ENCODE results near the gene MLANA.
"Not testable (repeated sequence)": the region's sequence is repeated elsewhere in the genome, so short reads cannot be mapped to it uniquely, and the experiment has no call there.

The MLANA gene

GRCh38 chr9:5869315-5870019 lies 21.2 kb upstream of the MLANA start:
- DNase-seq (ENCODE audit: low spot score), result no peak

GRCh38 chr9:5870020-5870339 lies 20.7 kb upstream of the MLANA start:
- no peak for DNase-seq (ENCODE audit: low spot score)

- DNase-seq (ENCODE audit: low spot score), result no peak
These were observed 20.0 kb upstream of the MLANA start for GRCh38 chr9:5870691-5871090.

- no peak for DNase-seq (ENCODE audit: low spot score)
These were observed 18.9 kb upstream of the MLANA start for GRCh38 chr9:5871785-5872184.

- DNase-seq (ENCODE audit: low spot score), result no peak
These were observed 18.2 kb upstream of the MLANA start for GRCh38 chr9:5872511-5872910.

- no peak for DNase-seq (ENCODE audit: low spot score)
These were observed 17.2 kb upstream of the MLANA start for GRCh38 chr9:5873439-5873838.

- DNase-seq (ENCODE audit: low spot score), result no peak
These were observed 16.6 kb upstream of the MLANA start for GRCh38 chr9:5874048-5874447.

- no peak for DNase-seq (ENCODE audit: low spot score)
These were observed 14.7 kb upstream of the MLANA start for GRCh38 chr9:5876026-5876425.

- DNase-seq (ENCODE audit: low spot score), result no peak
These were observed 14.0 kb upstream of the MLANA start for GRCh38 chr9:5876711-5877110.

- DNase-seq (ENCODE audit: low spot score), result peak; percentile 58
These were observed 11.1 kb upstream of the MLANA start for GRCh38 chr9:5879419-5880181.

- DNase-seq (ENCODE audit: low spot score), result not testable (repeated sequence)
These were observed 8.3 kb upstream of the MLANA start for GRCh38 chr9:5882244-5883012.

- DNase-seq (ENCODE audit: low spot score), result no peak
These were observed 6.5 kb upstream of the MLANA start for GRCh38 chr9:5884191-5884590.

GRCh38 chr9:5886114-5886939 lies 4.4 kb upstream of the MLANA start:
- peak; percentile 57 for DNase-seq (ENCODE audit: low spot score)

- no peak for DNase-seq (ENCODE audit: low spot score)
These were observed 1.9 kb downstream of the MLANA start for GRCh38 chr9:5892456-5893133.

- no peak for DNase-seq (ENCODE audit: low spot score)
These were observed 2.4 kb downstream of the MLANA start for GRCh38 chr9:5893134-5893505.

GRCh38 chr9:5893591-5894236 lies 3.0 kb downstream of the MLANA start:
- DNase-seq (ENCODE audit: low spot score), result no peak

- no peak for DNase-seq (ENCODE audit: low spot score)
These were observed 3.7 kb downstream of the MLANA start for GRCh38 chr9:5894237-5894959.

- no peak for DNase-seq (ENCODE audit: low spot score)
These were observed 5.1 kb downstream of the MLANA start for GRCh38 chr9:5895782-5896181.

- DNase-seq (ENCODE audit: low spot score), result no peak
These were observed 6.2 kb downstream of the MLANA start for GRCh38 chr9:5896863-5897262.

GRCh38 chr9:5897851-5898250 lies 7.2 kb downstream of the MLANA start:
- no peak for DNase-seq (ENCODE audit: low spot score)
